Endometrial microvascular endothelial cells (primary cell): ENCODE data around the gene WDR88. TPM values are rescaled to one million over a fixed set of nuclear protein-coding genes. Genes with fewer than 3 reads are reported as not detected.
"Not testable (repeated sequence)": the region's sequence is repeated elsewhere in the genome, so short reads cannot be mapped to it uniquely, and the experiment has no call there.

Source experiments
- in situ Hi-C: cut with HindIII; loops from 2 replicates; pipeline ENCODE4 v1.10.0; 2017; ENCODE audit warnings: low sequenced_read_pairs, low pct_unique_long_range_greater_than_20kb; ENCODE audit errors: inconsistent ontology term
- total RNA-seq: library from RNA; depleted of rRNA; stranded (reverse); fragments of >200 nt; gene quantifications from one replicate; pipeline ENCODE4 v1.2.3, GENCODE V29; 2015; ENCODE audit errors: inconsistent ontology term

The WDR88 gene
- total RNA-seq, 1 donor from 2014 or later, result not detected

DNA sequence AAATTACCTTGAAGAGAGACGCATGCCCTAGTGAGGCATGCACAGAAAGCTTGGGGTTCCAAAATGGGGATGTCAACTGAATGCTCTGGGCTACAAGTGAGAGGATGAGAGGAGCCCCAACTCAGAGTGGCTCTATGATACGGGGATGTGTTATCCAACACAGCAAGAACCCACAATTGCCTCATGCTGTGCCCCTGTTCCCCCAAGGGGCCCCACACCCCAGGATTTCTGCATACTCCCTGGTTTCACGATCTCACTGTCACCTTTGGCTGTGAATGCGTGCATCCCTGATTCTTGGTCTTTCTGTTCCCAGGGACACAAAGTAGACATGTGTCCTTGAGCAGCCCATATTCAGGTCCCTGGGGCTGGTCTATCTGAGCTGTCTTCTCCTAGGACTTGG lies 29.3 kb downstream of the WDR88 start:
- in situ Hi-C loops, result no loop called here

GRCh38 chr19:33163481-33163880 lies 31.6 kb downstream of the WDR88 start:
- in situ Hi-C loops, result no loop called here

DNA sequence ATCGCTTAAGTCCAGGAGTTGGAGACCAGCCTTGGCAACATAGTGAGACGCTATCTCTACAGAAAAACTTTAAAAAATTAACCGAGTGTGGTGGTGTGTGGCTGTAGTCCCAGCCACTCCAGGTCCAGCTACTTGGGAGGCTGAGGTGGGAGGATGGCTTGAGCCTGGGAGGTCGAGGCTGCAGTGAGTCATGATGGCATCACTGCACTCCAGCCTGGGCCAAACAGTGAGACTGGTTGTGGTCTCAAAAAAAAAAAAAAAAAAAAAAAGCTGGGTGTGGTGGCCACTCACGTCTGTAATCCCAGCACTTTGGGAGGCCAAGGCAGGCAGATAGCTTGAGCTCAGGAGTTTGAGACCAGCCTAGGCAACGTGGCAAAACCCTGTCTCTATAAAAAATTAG lies 34.1 kb downstream of the WDR88 start:
- in situ Hi-C loops, result not testable (repeated sequence)

DNA sequence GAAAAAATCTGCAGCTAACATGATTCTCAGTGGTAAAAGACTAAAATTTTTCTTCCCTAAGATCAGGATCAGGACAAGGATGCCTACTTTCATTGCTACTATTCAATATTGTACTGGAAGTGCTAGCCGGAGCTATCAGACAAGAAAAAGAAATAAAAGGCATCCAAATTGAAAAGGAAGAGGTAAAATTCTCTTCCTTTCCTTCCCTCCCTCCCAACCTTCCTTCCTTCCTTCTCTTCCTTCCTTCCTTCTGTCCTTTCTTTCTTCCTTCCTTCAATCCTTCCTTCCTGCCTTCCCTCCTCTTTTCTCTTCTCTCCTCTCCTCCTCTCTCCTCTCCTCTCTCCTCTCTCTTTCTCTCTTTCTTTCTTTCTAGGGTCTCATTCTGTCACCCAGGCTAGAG lies 35.5 kb downstream of the WDR88 start:
- in situ Hi-C loops, result no loop called here

DNA sequence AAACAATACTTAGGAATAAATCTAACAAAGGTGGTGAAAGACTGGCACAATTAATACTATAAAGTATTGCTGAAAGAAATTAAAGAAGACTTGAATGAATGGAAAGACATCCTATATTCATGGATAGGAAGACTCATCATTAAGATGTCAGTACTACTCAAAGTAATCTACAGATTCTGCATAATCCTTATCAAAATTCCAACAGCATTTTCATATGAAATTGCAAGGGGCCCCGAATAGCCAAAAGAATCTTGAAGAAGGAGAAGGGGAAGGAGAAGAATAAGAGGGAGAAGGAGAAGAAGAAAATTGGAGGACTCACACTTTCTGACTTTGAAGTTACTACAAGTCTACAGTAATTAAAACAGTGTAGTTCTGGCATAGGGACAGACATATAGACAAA lies 36.6 kb downstream of the WDR88 start:
- in situ Hi-C loops, result no loop called here

DNA sequence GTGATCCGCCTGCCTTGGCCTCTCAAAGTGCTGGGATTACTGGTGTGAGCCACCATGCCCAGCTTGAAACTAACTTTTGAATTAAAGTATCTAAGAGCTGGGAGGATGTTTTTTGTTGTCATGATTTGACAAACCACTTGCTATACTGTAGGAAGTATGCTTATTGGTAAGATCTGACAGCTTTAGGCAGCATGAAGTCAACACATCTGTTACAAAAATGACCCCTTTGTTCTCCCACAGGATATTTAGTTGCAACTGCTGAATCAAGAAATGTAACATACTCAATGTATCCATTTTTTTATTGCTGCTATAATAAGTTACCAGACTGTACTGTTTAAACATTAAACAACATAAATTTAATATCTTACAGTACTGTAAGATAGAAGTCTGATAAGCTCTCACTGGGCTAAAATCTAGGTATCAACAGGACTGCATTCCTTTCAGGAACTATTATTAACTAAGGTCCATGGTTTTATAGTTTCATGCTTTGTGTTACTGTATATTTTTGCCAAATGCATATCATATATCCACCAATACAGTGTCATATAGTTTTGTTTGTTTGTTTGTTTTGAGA lies 39.4 kb downstream of the WDR88 start:
- in situ Hi-C loops, result no loop called here

DNA sequence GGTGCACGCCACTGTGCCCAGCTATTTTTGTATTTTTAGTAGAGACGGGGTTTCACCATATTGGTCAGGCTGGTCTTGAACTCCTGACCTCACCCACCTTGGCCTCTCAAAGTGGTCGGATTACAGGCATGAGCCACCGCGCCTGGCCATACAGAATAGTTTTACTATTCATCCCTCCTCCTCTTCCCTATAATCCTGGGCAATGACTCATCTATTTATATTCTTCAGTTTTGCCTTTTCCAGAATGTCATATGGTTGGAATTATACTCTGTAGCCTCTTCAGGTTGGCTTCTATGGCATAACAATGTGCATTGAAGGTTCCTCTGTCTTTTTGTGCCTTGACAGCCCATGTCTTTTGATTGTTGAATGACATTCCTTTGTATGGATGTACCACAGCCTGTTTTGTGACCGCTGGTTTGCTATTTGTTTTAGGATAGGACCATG lies 40.0 kb downstream of the WDR88 start:
- in situ Hi-C loops, result no loop called here

GRCh38 chr19:33174186-33174585 lies 42.3 kb downstream of the WDR88 start:
- in situ Hi-C loops, result no loop called here

- in situ Hi-C loops, result no loop called here
Observed at GRCh38 chr19:33175156-33175782, 43.4 kb downstream of the WDR88 start.

- in situ Hi-C loops, result no loop called here
Observed at GRCh38 chr19:33175886-33176669, 44.2 kb downstream of the WDR88 start.

DNA sequence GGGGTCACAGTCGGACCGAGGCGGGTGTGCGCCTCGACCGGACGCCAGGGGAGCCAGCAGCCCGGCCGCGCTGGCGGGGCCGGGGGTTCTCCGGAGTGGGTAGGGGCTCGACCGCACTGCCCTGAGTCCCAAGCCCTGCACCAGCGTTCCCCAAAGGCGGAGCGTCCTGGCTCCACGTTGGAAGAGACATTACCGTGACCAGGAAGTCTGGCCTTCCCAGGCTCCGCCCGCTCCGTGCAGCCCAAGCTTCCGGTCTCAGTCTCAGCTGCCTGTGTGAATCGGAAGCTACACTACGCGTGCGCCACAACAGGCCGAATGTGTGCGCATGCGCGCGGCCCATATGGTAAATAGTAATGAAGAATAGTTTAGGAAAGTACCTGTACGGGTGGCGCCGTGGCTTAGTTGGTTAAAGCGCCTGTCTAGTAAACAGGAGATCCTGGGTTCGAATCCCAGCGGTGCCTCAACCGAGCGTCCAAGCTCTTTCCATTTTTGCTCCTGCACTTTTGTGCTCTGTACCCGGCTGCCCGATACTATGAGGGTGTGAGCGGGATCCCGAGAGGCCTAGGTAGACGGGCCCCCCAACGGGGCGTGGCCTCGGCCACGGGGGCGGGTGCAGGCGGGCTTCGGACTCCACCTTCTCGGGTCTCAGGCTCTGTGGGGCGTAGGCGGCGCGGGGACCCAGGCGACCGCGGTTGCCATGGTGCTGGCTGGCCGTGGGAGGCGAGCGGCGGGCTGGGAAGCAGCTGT lies 44.9 kb downstream of the WDR88 start:
- in situ Hi-C loops, result no loop called here

GRCh38 chr19:33177417-33177979 lies 45.6 kb downstream of the WDR88 start:
- in situ Hi-C loops, result no loop called here

DNA sequence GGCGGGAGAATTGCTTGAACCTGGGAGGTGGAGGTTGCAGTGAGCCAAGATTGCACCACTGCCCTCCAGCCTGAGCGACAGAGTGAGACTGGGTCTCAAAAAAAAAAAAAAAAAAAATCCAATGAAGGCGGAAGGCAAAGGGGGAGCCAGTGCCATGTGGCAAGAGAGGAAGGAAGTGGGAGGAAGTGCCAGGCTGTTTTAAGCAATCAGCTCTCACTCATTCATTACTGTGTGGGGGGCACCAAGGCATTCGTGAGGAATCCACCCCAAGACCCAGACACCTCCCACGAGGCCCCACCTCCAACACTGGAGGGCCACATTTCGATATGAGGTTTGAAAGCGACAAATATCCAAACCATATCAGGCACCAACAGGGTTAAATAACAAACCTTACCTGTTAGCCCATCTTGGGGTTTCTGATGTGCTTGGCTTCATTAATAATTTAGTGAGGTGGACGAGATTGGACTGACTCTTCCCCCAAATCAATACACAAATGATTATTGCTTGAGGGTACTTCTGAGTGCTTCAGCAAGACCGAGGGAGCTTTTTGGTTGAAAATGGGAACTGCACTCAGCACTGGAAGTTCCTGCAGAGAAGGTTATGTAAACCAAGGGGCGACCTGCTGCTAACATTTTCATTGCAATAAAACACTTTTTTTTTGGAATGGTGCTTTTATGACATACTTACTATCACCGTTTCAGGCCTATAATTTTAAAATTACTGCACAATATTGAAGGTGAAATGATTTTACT lies 54.7 kb downstream of the WDR88 start:
- in situ Hi-C loops, result no loop called here

DNA sequence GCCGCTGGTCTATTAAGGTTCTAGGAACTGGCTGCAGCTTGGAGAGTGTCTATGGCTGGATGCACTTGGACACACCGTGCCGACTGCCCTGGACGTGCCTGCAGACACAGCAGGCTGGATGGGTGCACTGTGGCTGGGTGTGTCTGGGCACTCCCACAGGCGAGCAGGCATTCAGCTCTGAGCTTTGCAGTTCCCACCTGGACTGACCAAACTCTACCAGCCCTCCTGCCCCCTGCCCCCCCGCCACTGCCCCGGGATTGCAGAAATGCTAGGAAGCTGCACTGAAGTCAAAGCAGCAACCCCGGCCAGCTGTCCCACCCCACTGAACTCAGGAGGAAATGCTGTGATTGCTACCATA lies 55.2 kb downstream of the WDR88 start:
- in situ Hi-C loops, result no loop called here

DNA sequence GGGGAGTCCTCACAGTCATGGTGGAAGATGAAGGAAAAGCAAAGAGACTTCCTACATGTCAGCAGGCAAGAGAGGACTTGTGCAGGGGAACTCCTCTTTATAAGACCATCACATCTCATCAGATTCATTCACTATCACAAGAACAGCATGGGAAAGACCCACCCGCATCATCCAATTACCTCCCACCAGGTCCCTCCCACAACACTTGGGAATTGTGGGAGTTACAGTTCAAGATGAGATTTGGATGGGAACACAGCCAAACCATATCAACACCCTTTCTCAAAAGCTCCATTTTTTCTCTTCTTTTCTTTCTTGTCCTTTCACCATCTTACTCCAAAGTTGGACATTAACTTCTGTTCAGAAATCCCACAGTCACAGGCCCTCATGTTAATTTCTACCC lies 57.5 kb downstream of the WDR88 start:
- in situ Hi-C loops, result no loop called here

GRCh38 chr19:33191092-33191491 lies 59.2 kb downstream of the WDR88 start:
- in situ Hi-C loops, result not testable (repeated sequence)

GRCh38 chr19:33191501-33191900 lies 59.6 kb downstream of the WDR88 start:
- in situ Hi-C loops, result no loop called here

GRCh38 chr19:33192010-33192409 lies 60.1 kb downstream of the WDR88 start:
- in situ Hi-C loops, result no loop called here
